Gastroesophageal sphincter (tissue), 4 donors: ENCODE results near the gene DHFR2. TPM values are rescaled to one million over a fixed set of nuclear protein-coding genes. Genes with fewer than 3 reads are reported as not detected.
"Not testable (repeated sequence)": the region's sequence is repeated elsewhere in the genome, so short reads cannot be mapped to it uniquely, and the experiment has no call there.

Experiments
- ATAC-seq: fragments of 150-250 bp; one replicate; pipeline ENCODE4 v1.9.1; 2016; ENCODE audit warnings: mild to moderate bottlenecking, moderate library complexity
- H3K27ac ChIP-seq, 4 donors: fragments of 200-600 bp; sonication (generic) in 3 of 4; 1 replicate in 3 of 4; 2 replicates in 1 of 4; pipeline ENCODE4 v1.5.1; 2016 to 2019
- H3K27me3 ChIP-seq: fragments of 200-600 bp; sonication (generic); one replicate; pipeline ENCODE4 v1.5.1; 2019
- H3K36me3 ChIP-seq, 2 donors: fragments of 200-600 bp; sonication (generic); one replicate each; pipeline ENCODE4 v1.5.1; 2019; ENCODE audit warnings: control low read depth in 1 of 2
- H3K4me1 ChIP-seq, 3 donors: fragments of 200-600 bp; sonication (generic); 1 replicate in 2 of 3; 2 replicates in 1 of 3; pipeline ENCODE4 v1.5.1; 2016 to 2019; ENCODE audit warnings: control low read depth in 2 of 3
- H3K4me3 ChIP-seq, 2 donors: fragments of 200-600 bp; sonication (generic); one replicate each; pipeline ENCODE4 v1.5.1; 2019; ENCODE audit warnings: mild to moderate bottlenecking in 1 of 2, moderate library complexity in 1 of 2
- H3K9me3 ChIP-seq, 3 donors: fragments of 200-600 bp; sonication (generic); one replicate each; pipeline ENCODE4 v1.5.1; 2017 to 2019; ENCODE audit warnings: control low read depth in 2 of 3
- EP300 ChIP-seq: sonication (generic); formaldehyde crosslinking; IDR thresholded peaks from one replicate; pipeline ENCODE4 v1.6.1; 2017; ENCODE audit warnings: antibody characterized with exemption, mild to moderate bottlenecking
- POLR2A ChIP-seq, 2 donors: fragments of 450-650 bp; IDR thresholded peaks; one replicate each; pipeline ENCODE4 v1.6.1; 2017; ENCODE audit warnings: antibody characterized with exemption in 2 of 2, mild to moderate bottlenecking in 2 of 2, moderate library complexity in 1 of 2
- POLR2AphosphoS5 ChIP-seq: sonication (generic); formaldehyde crosslinking; IDR thresholded peaks from one replicate; pipeline ENCODE4 v1.6.1; 2017; ENCODE audit warnings: antibody characterized with exemption
- WGBS, 2 donors: methylation state at CpG; one replicate each; pipeline ENCODE4 v1.1.5; 2018; ENCODE audit warnings: low coverage in 1 of 2; 5-methylcytosine and 5-hydroxymethylcytosine counted together
- total RNA-seq, 4 donors: library from RNA; depleted of rRNA; stranded (reverse); fragments of >200 nt; gene quantifications; one replicate each; pipeline ENCODE4 v1.1.0, GENCODE V29; 2016
- TF ChIP-seq, protein P1 (sequence below), 4 experiments: fragments of 200-600 bp in 2 of 4; fragments of 450-650 bp in 2 of 4; sonication (generic) in 1 of 4; IDR thresholded peaks; one replicate each; pipeline ENCODE4 v1.5.1; 2017 to 2019; ENCODE audit warnings: antibody characterized with exemption in 4 of 4, mild to moderate bottlenecking in 2 of 4, moderate library complexity in 2 of 4

DHFR2 gene
- total RNA-seq = 1 to 10 TPM; 5.2 to 9.6 (median 7.5) TPM

GRCh38 chr3:94062513-94063404 lies at the start of gene DHFR2, which contains the start of gene NSUN3:
TSS of gene DHFR2 (minus strand) at chr3:94062916. CDS start at chr3:94061511, 1,405 bp downstream.
TSS of gene NSUN3 (plus strand) at chr3:94063061. CDS start at chr3:94063127, 66 bp downstream.
- peak within 1 kb of the TSS; percentile 66 to 76 for H3K4me3 ChIP-seq
- TF ChIP-seq POLR2AphosphoS5 (peak; percentile 82), POLR2A (IDR thresholded peaks at IDR 0.05) (peak in 1 of 2 donors; percentile 28), EP300 (no peak)
- TF ChIP-seq, protein P1, sequence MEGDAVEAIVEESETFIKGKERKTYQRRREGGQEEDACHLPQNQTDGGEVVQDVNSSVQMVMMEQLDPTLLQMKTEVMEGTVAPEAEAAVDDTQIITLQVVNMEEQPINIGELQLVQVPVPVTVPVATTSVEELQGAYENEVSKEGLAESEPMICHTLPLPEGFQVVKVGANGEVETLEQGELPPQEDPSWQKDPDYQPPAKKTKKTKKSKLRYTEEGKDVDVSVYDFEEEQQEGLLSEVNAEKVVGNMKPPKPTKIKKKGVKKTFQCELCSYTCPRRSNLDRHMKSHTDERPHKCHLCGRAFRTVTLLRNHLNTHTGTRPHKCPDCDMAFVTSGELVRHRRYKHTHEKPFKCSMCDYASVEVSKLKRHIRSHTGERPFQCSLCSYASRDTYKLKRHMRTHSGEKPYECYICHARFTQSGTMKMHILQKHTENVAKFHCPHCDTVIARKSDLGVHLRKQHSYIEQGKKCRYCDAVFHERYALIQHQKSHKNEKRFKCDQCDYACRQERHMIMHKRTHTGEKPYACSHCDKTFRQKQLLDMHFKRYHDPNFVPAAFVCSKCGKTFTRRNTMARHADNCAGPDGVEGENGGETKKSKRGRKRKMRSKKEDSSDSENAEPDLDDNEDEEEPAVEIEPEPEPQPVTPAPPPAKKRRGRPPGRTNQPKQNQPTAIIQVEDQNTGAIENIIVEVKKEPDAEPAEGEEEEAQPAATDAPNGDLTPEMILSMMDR (IDR thresholded peaks at IDR 0.05) = no peak
- WGBS, 2 donors = 0 to 1% methylated on average over 12 to 13 of the region's 52 CpGs
- peaks cover 0 to 34% of the 10 kb centered on the region in 2 donors for H3K36me3 ChIP-seq
- H3K27me3 ChIP-seq = no peaks in the 10 kb centered on the region
- H3K27ac ChIP-seq = peak within 1 kb of the TSS; percentile 90 to 95 (median 92)
- peak; percentile 97 for ATAC-seq
- H3K9me3 ChIP-seq = no peaks in the 10 kb centered on the region
- peaks cover 0 to 37% (median 12%) of the 10 kb centered on the region in 3 donors for H3K4me1 ChIP-seq

DNA sequence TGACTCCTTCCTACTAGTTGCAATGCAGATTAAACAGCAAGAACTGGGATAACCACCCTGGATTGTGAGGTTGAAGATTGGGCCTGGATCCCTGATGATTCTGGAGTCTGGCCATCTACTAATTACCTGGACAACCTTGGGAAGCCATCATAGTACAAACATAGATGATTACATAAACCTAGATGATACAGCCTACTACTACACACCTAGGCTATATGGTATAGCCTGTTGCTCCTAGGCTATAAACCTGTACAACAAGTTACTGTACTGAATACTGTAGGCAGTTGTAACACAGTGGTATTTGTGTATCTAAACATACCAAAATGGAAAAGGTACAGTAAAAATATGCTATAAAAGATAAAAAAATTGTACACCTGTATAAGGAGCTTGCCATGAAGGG lies 48.1 kb upstream of the DHFR2 start:
- no peak for TF ChIP-seq POLR2A (IDR thresholded peaks at IDR 0.05)
- TF ChIP-seq EP300 = no peak
- no peak for TF ChIP-seq POLR2AphosphoS5
- TF ChIP-seq, protein P1 (IDR thresholded peaks at IDR 0.05) = no peak
- no peaks in the 10 kb centered on the region for H3K9me3 ChIP-seq
- H3K4me1 ChIP-seq = peaks cover 0 to 8% (median 0%) of the 10 kb centered on the region in 3 donors
- no peak overlapping the region for H3K27ac ChIP-seq
- peaks cover 0 to 61% of the 10 kb centered on the region in 2 donors for H3K36me3 ChIP-seq
- ATAC-seq = no peak
- no peak overlapping the region for H3K4me3 ChIP-seq
- H3K27me3 ChIP-seq = no peaks in the 10 kb centered on the region

DNA sequence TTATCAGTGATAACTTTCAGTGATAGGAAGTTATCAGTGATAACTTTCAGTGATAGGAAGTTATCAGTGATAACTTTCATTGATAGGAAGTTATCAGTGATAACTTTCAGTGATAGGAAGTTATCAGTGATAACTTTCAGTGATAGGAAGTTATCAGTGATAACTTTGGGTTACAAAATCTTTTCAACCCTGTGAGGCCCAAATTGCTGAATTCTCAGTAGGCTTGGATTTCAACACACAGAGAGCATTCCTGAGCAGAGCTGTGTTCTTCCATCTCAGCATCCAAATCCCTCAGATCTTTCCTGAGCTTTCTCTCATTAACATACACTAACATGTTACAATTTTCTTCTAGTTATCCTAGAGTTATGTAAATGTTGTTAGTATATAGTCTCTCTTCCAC lies 47.5 kb upstream of the DHFR2 start:
- not testable (repeated sequence) for H3K9me3 ChIP-seq, H3K4me3 ChIP-seq, ATAC-seq, H3K27ac ChIP-seq, H3K4me1 ChIP-seq, H3K27me3 ChIP-seq
- peaks cover 0 to 67% of the 10 kb centered on the region in 2 donors for H3K36me3 ChIP-seq

DNA sequence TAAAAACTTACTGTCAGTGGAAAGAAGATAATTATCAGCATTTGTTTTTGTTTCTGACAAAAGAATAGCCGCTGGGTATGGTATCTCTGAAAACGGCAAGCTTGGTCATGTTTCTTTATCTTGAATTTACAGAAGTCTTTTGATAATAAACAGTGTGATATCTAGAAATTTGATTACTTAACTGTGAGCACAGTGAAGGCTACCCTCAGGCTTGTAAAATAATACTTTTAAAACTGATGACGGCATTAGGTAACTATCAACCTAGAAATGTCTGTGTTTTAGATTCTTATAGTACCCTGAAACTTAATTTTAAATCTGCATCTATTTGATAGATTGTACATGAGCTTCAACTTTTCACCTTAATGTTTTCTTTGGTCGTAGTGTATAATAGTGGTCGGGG lies 43.6 kb upstream of the DHFR2 start:
- Histone ChIP-seq H3K4me3 (no peak overlapping the region), H3K36me3 (peaks cover 0 to 60% of the 10 kb centered on the region in 2 donors), H3K27ac (no peak overlapping the region), H3K27me3 (no peaks in the 10 kb centered on the region), H3K4me1 (no peaks in the 10 kb centered on the region), H3K9me3 (no peaks in the 10 kb centered on the region)
- TF ChIP-seq, protein P1 (IDR thresholded peaks at IDR 0.05) = no peak
- TF ChIP-seq EP300 (no peak), POLR2A (IDR thresholded peaks at IDR 0.05) (no peak), POLR2AphosphoS5 (no peak)
- WGBS, 2 donors = 61 to 79% methylated on average over 5 of the region's 5 CpGs
- no peak for ATAC-seq

DNA sequence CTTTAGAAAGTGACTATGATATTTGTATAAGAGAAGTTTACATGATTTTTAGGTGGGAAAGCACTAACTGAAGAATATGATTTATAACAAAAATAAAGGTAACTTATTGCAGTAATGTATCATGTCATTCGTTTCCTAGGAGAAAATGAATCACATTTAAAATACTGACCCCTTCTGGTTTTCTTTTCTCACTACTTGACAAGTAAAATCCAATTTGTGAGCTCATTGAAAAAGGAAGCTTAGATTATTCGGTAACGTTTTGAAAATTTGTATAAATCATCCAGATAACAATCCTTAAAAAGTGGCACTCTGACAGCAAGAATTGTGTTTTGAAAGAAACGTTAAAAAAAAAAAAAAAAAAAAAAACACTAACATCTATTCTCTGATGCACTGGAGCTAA lies 39.1 kb upstream of the DHFR2 start:
- Histone ChIP-seq H3K4me1 (no peaks in the 10 kb centered on the region), H3K27me3 (no peaks in the 10 kb centered on the region), H3K4me3 (no peak overlapping the region), H3K36me3 (peaks cover 0 to 67% of the 10 kb centered on the region in 2 donors), H3K9me3 (no peaks in the 10 kb centered on the region), H3K27ac (no peak overlapping the region)
- no peak for ATAC-seq
- WGBS, 2 donors = 44 to 56% methylated on average over 4 of the region's 4 CpGs
- TF ChIP-seq, protein P1 (IDR thresholded peaks at IDR 0.05) = no peak
- TF ChIP-seq POLR2AphosphoS5 = no peak
- no peak for TF ChIP-seq POLR2A (IDR thresholded peaks at IDR 0.05)
- TF ChIP-seq EP300 = no peak
